Small intestine (tissue), 7 donors: Measurements from ENCODE around the gene CTBP2. TPM values are rescaled to one million over a fixed set of nuclear protein-coding genes. Genes with fewer than 3 reads are reported as not detected.

Experiments used
- DNase-seq, 2 donors: peaks; one replicate each; pipeline versions ENCODE4 v3.0.0 to v3.0.0-alpha.2; 2013
- FAIRE-seq: peaks from 2 replicates; lab custom pipeline; 2012; peaks lifted over from hg19 to GRCh38; lab: Jason Lieb, UNC
- H3K27ac ChIP-seq, 3 donors: one replicate each; pipeline ENCODE4 v1.5.1; 2013; ENCODE audit warnings: low read length in 2 of 3, mild to moderate bottlenecking in 2 of 3, control low read depth in 1 of 3, inconsistent platforms in 1 of 3, low read depth in 1 of 3, moderate library complexity in 1 of 3
- H3K27me3 ChIP-seq, 3 donors: one replicate each; pipeline ENCODE4 v1.6.1; 2013; ENCODE audit warnings: low read length in 3 of 3, inconsistent platforms in 1 of 3; ENCODE audit not compliant: control insufficient read depth in 3 of 3, insufficient read depth in 3 of 3
- H3K36me3 ChIP-seq, 3 donors: one replicate each; pipeline ENCODE4 v1.6.1; 2013; ENCODE audit warnings: low read length in 3 of 3, inconsistent platforms in 1 of 3, low read depth in 1 of 3, mild to moderate bottlenecking in 1 of 3, moderate library complexity in 1 of 3; ENCODE audit not compliant: control insufficient read depth in 3 of 3, insufficient read depth in 2 of 3
- H3K4me1 ChIP-seq, 3 donors: one replicate each; pipeline ENCODE4 v1.6.1; 2013; ENCODE audit warnings: low read length in 2 of 3, inconsistent platforms in 1 of 3, low read depth in 1 of 3, mild to moderate bottlenecking in 1 of 3, moderate library complexity in 1 of 3; ENCODE audit not compliant: control insufficient read depth in 3 of 3, insufficient read depth in 2 of 3
- H3K4me3 ChIP-seq, 3 donors: one replicate each; pipeline ENCODE4 v1.5.1; 2013; ENCODE audit warnings: low read length in 3 of 3, control low read depth in 1 of 3, inconsistent platforms in 1 of 3, low read depth in 1 of 3, mild to moderate bottlenecking in 1 of 3, moderate library complexity in 1 of 3
- H3K9me3 ChIP-seq, 2 donors: one replicate each; pipeline ENCODE4 v1.6.1; 2013; ENCODE audit warnings: low read depth in 1 of 2, low read length in 1 of 2; ENCODE audit not compliant: control insufficient read depth in 2 of 2, insufficient read depth in 1 of 2
- WGBS, 3 donors: extraction: QIAGEN DNeasy Blood & Tissue Kit; methylation state at CpG; one replicate each; pipeline ENCODE4 v1.1.7; 2013; 5-methylcytosine and 5-hydroxymethylcytosine counted together
- polyA plus RNA-seq, 4 donors: library from polyadenylated mRNA; stranded (reverse) in 3 of 4; unstranded in 1 of 4; fragments of 200-250 nt in 3 of 4; fragments of 120-200 nt in 1 of 4; gene quantifications; one replicate each; pipeline versions ENCODE4 v1.2.1 to v1.2.3, GENCODE V29; 2013
- donor health status: healthy with polysubstance abuse.
- donor health status: control.
- donor health status: control.
- donor health status: Bipolar disorder and iron deficiency.
- donor health status: healthy.

The CTBP2 gene
- polyA plus RNA-seq, 4 donors, result 38.1 to 56.8 (median 49.1) TPM

GRCh38 chr10:125015356-125015944 is 144.9 kb downstream of the CTBP2 start:
- Histone ChIP-seq H3K9me3 (peaks cover 0 to under 1% of the 10 kb centered on the region in 2 donors), H3K36me3 (peaks cover 0 to 81% (median 3%) of the 10 kb centered on the region in 3 donors), H3K27ac (peak overlapping the region in 1 of 3 donors; percentile 26), H3K4me3 (no peak overlapping the region), H3K4me1 (peaks cover 0 to 2% (median 0%) of the 10 kb centered on the region in 3 donors), H3K27me3 (no peaks in the 10 kb centered on the region)
- FAIRE-seq (no peak), DNase-seq (no peak)
- WGBS, 3 donors, result 60 to 84% (median 75%) methylated on average over 23 of the region's 23 CpGs

GRCh38 chr10:125014836-125015355 is 145.5 kb downstream of the CTBP2 start:
- FAIRE-seq, result no peak
- WGBS, 3 donors, result 84 to 93% (median 85%) methylated on average over 19 of the region's 19 CpGs
- Histone ChIP-seq H3K27ac (peak overlapping the region in 1 of 3 donors; percentile 26), H3K4me3 (no peak overlapping the region), H3K9me3 (peaks cover 0 to 4% of the 10 kb centered on the region in 2 donors), H3K36me3 (peaks cover 0 to 81% (median 3%) of the 10 kb centered on the region in 3 donors), H3K4me1 (peaks cover 0 to 2% (median 0%) of the 10 kb centered on the region in 3 donors), H3K27me3 (no peaks in the 10 kb centered on the region)
- no peak for DNase-seq

GRCh38 chr10:125014086-125014830 is 146.1 kb downstream of the CTBP2 start:
- Histone ChIP-seq H3K27ac (no peak overlapping the region), H3K4me3 (no peak overlapping the region), H3K9me3 (peaks cover 0 to 4% of the 10 kb centered on the region in 2 donors), H3K4me1 (peaks cover 0 to 2% (median 0%) of the 10 kb centered on the region in 3 donors), H3K36me3 (peaks cover 0 to 85% (median 3%) of the 10 kb centered on the region in 3 donors), H3K27me3 (no peaks in the 10 kb centered on the region)
- WGBS, 3 donors, result 69 to 78% (median 76%) methylated on average over 20 of the region's 20 CpGs
- FAIRE-seq (no peak), DNase-seq (no peak)

- no peak overlapping the region for H3K4me3 ChIP-seq
- FAIRE-seq (no peak), DNase-seq (no peak)
- 74 to 90% (median 79%) methylated on average over 7 of the region's 7 CpGs for WGBS, 3 donors
- H3K9me3 ChIP-seq, result peaks cover 0 to 4% of the 10 kb centered on the region in 2 donors
- no peaks in the 10 kb centered on the region for H3K27me3 ChIP-seq
- H3K27ac ChIP-seq, result peak overlapping the region in 1 of 3 donors; percentile 11
- peaks cover 0 to 2% (median 0%) of the 10 kb centered on the region in 3 donors for H3K4me1 ChIP-seq
- peaks cover 0 to 88% (median 3%) of the 10 kb centered on the region in 3 donors for H3K36me3 ChIP-seq
Observed at GRCh38 chr10:125013529-125013872, 146.9 kb downstream of the CTBP2 start.

- DNase-seq (peak; percentile 71 to 79), FAIRE-seq (no peak)
- no peaks in the 10 kb centered on the region for H3K27me3 ChIP-seq
- H3K36me3 ChIP-seq, result peaks cover 0 to 91% (median 3%) of the 10 kb centered on the region in 3 donors
- H3K4me1 ChIP-seq, result peaks cover 0 to 2% (median 0%) of the 10 kb centered on the region in 3 donors
- H3K4me3 ChIP-seq, result no peak overlapping the region
- 48 to 76% (median 55%) methylated on average over 15 of the region's 15 CpGs for WGBS, 3 donors
- peak overlapping the region in 1 of 3 donors; percentile 11 for H3K27ac ChIP-seq
- H3K9me3 ChIP-seq, result peaks cover 0 to 4% of the 10 kb centered on the region in 2 donors
Observed at GRCh38 chr10:125012851-125013528, 147.4 kb downstream of the CTBP2 start.

GRCh38 chr10:125011926-125012705 is 148.2 kb downstream of the CTBP2 start:
- H3K4me1 ChIP-seq, result peaks cover 0 to 2% (median 0%) of the 10 kb centered on the region in 3 donors
- peaks cover 0 to 86% (median 3%) of the 10 kb centered on the region in 3 donors for H3K36me3 ChIP-seq
- H3K9me3 ChIP-seq, result peaks cover 0 to 4% of the 10 kb centered on the region in 2 donors
- 81 to 86% (median 85%) methylated on average over 27 of the region's 27 CpGs for WGBS, 3 donors
- DNase-seq (no peak), FAIRE-seq (no peak)
- H3K27ac ChIP-seq, result peak overlapping the region in 1 of 3 donors; percentile 9
- H3K27me3 ChIP-seq, result no peaks in the 10 kb centered on the region
- no peak overlapping the region for H3K4me3 ChIP-seq

- DNase-seq (no peak), FAIRE-seq (no peak)
- Histone ChIP-seq H3K27me3 (no peaks in the 10 kb centered on the region), H3K4me1 (peaks cover 0 to 2% (median 0%) of the 10 kb centered on the region in 3 donors), H3K27ac (no peak overlapping the region), H3K4me3 (no peak overlapping the region), H3K36me3 (peaks cover 0 to 86% (median 3%) of the 10 kb centered on the region in 3 donors), H3K9me3 (peaks cover 0 to 4% of the 10 kb centered on the region in 2 donors)
- WGBS, 3 donors, result 84 to 88% (median 85%) methylated on average over 16 of the region's 16 CpGs
Observed at GRCh38 chr10:125011171-125011925, 149.0 kb downstream of the CTBP2 start.
